Smooth muscle cell (in vitro differentiated cells): Measurements from ENCODE around the gene COX19. TPM values are rescaled to one million over a fixed set of nuclear protein-coding genes. Genes with fewer than 3 reads are reported as not detected.

ENCODE experiments used
- DNase-seq: peaks from one replicate; lab custom pipeline; 2025; ENCODE audit not compliant: unreplicated experiment; lab: John Stamatoyannopoulos, UW
- H2AFZ ChIP-seq: fragments of 200-600 bp; sonication (generic); 2 replicates; pipeline ENCODE4 v1.6.0; 2016; ENCODE audit warnings: antibody characterized with exemption, low read depth, mild to moderate bottlenecking
- H3F3A ChIP-seq: fragments of 200-600 bp; sonication (generic); 2 replicates; pipeline ENCODE4 v1.6.0; 2017; ENCODE audit warnings: antibody characterized with exemption, low read depth
- H3K27ac ChIP-seq: fragments of 200-600 bp; sonication (generic); 2 replicates; pipeline ENCODE4 v1.5.1; 2016; ENCODE audit warnings: low read depth, mild to moderate bottlenecking
- H3K27me3 ChIP-seq: fragments of 200-600 bp; sonication (generic); 2 replicates; pipeline ENCODE4 v1.6.1; 2016; ENCODE audit warnings: low read depth, mild to moderate bottlenecking
- H3K36me3 ChIP-seq: fragments of 200-600 bp; sonication (generic); 2 replicates; pipeline ENCODE4 v1.5.1; 2016; ENCODE audit warnings: low read depth
- H3K4me1 ChIP-seq: fragments of 200-600 bp; sonication (generic); 2 replicates; pipeline ENCODE4 v1.5.1; 2016; ENCODE audit warnings: low read depth
- H3K4me2 ChIP-seq: fragments of 200-600 bp; sonication (generic); 2 replicates; pipeline ENCODE4 v1.6.0; 2016; ENCODE audit warnings: mild to moderate bottlenecking
- H3K4me3 ChIP-seq: fragments of 200-600 bp; sonication (generic); 2 replicates; pipeline ENCODE4 v1.5.1; 2016; ENCODE audit warnings: mild to moderate bottlenecking
- H3K79me2 ChIP-seq: fragments of 200-600 bp; sonication (generic); 2 replicates; pipeline ENCODE4 v1.6.0; 2016; ENCODE audit warnings: low read depth, mild to moderate bottlenecking
- H3K9ac ChIP-seq: fragments of 200-600 bp; sonication (generic); 2 replicates; pipeline ENCODE4 v1.6.0; 2016; ENCODE audit warnings: low read depth
- H3K9me3 ChIP-seq: fragments of 200-600 bp; sonication (generic); replicated peaks from 2 replicates; pipeline ENCODE4 v1.5.1; 2016; ENCODE audit warnings: low read depth
- H4K20me1 ChIP-seq: fragments of 200-600 bp; sonication (generic); 2 replicates; pipeline ENCODE4 v1.6.0; 2016; ENCODE audit warnings: low read depth
- CTCF ChIP-seq: fragments of 200-600 bp; sonication (generic); IDR thresholded peaks from 2 replicates; pipeline ENCODE4 v1.5.1; 2017; ENCODE audit warnings: borderline replicate concordance, mild to moderate bottlenecking, antibody characterized with exemption; ENCODE audit not compliant: insufficient read depth, poor library complexity, severe bottlenecking
- WGBS: methylation state at CpG from one replicate; pipeline ENCODE4 v1.1.7; 2016; ENCODE audit warnings: low lambda C conversion rate; 5-methylcytosine and 5-hydroxymethylcytosine counted together
- polyA plus RNA-seq: library from polyadenylated mRNA; unstranded; fragments of >200 nt; fragmentation: Nextera tagmentation; extraction: Ambion mirVana; gene quantifications from 2 replicates; pipeline ENCODE4 v1.2.1, GENCODE V29; 2016
- total RNA-seq: library from RNA; depleted of rRNA; stranded (reverse); fragments of >200 nt; gene quantifications from 2 replicates; pipeline ENCODE4 v1.2.3, GENCODE V29; 2014

The COX19 gene
- total and polyA plus RNA-seq, 2 experiments from 2014 or later: 10.0 to 10.4 TPM

- no peaks in the 10 kb centered on the region for H3K27me3 ChIP-seq
- TF ChIP-seq CTCF: no peak
- H3K36me3 ChIP-seq: no peaks in the 10 kb centered on the region
- WGBS: 93% methylated on average over 19 of the region's 36 CpGs
- peaks cover 4% of the 10 kb centered on the region for H4K20me1 ChIP-seq
- H3K79me2 ChIP-seq: no peaks in the 10 kb centered on the region
- no peak overlapping the region for H3K4me3 ChIP-seq
- H3K4me2 ChIP-seq: no peak overlapping the region
- no peak overlapping the region for H3K9ac ChIP-seq
- H3K4me1 ChIP-seq: peaks cover 4% of the 10 kb centered on the region
- H3F3A ChIP-seq: no peaks in the 10 kb centered on the region
- no peak for DNase-seq
- H2AFZ ChIP-seq: no peak overlapping the region
- H3K9me3 ChIP-seq: no peaks in the 10 kb centered on the region
- no peak overlapping the region for H3K27ac ChIP-seq
Measured at GRCh38 chr7:990352-990932, 15.1 kb upstream of the COX19 start.

- Histone ChIP-seq H3K27me3 (no peaks in the 10 kb centered on the region), H4K20me1 (peaks cover 4% of the 10 kb centered on the region), H3K4me2 (no peak overlapping the region), H3K27ac (no peak overlapping the region), H3F3A (no peaks in the 10 kb centered on the region), H3K4me1 (peaks cover 4% of the 10 kb centered on the region), H3K79me2 (no peaks in the 10 kb centered on the region), H3K9me3 (no peaks in the 10 kb centered on the region), H3K36me3 (no peaks in the 10 kb centered on the region), H3K4me3 (no peak overlapping the region), H3K9ac (no peak overlapping the region), H2AFZ (no peak overlapping the region)
- no peak for TF ChIP-seq CTCF
- 75% methylated on average over 11 of the region's 15 CpGs for WGBS
- DNase-seq: no peak
Measured at GRCh38 chr7:988963-989529, 13.7 kb upstream of the COX19 start.

- no peak overlapping the region for H3K4me2 ChIP-seq
- no peak for DNase-seq
- no peaks in the 10 kb centered on the region for H3F3A ChIP-seq
- H3K27me3 ChIP-seq: no peaks in the 10 kb centered on the region
- H3K36me3 ChIP-seq: no peaks in the 10 kb centered on the region
- no peak for TF ChIP-seq CTCF
- H3K9me3 ChIP-seq: no peaks in the 10 kb centered on the region
- no peak overlapping the region for H3K27ac ChIP-seq
- WGBS: no CpG with 5 or more reads among the region's 24 CpGs
- peaks cover 4% of the 10 kb centered on the region for H3K4me1 ChIP-seq
- H3K79me2 ChIP-seq: no peaks in the 10 kb centered on the region
- H4K20me1 ChIP-seq: peaks cover 4% of the 10 kb centered on the region
- H2AFZ ChIP-seq: no peak overlapping the region
- no peak overlapping the region for H3K9ac ChIP-seq
- no peak overlapping the region for H3K4me3 ChIP-seq
Measured at GRCh38 chr7:988426-988911, 13.1 kb upstream of the COX19 start.

- H3K36me3 ChIP-seq: no peaks in the 10 kb centered on the region
- H3K9me3 ChIP-seq: no peaks in the 10 kb centered on the region
- peaks cover 4% of the 10 kb centered on the region for H3K4me1 ChIP-seq
- H3K9ac ChIP-seq: no peak overlapping the region
- peaks cover 4% of the 10 kb centered on the region for H4K20me1 ChIP-seq
- no peak overlapping the region for H2AFZ ChIP-seq
- no peak for DNase-seq
- H3K4me3 ChIP-seq: no peak overlapping the region
- no peaks in the 10 kb centered on the region for H3K79me2 ChIP-seq
- no peak overlapping the region for H3K4me2 ChIP-seq
- no peaks in the 10 kb centered on the region for H3K27me3 ChIP-seq
- WGBS: 91% methylated on average over 6 of the region's 6 CpGs
- H3K27ac ChIP-seq: no peak overlapping the region
- no peak for TF ChIP-seq CTCF
- H3F3A ChIP-seq: no peaks in the 10 kb centered on the region
Measured at GRCh38 chr7:987909-988308, 12.6 kb upstream of the COX19 start.
